ENCODE results near the gene FZD4. TPM values are rescaled to one million over a fixed set of nuclear protein-coding genes. Genes with fewer than 3 reads are reported as not detected.
A peak's percentile ranks its signal among the peaks of the same experiment; 100 is the strongest.

Gene FZD4
- total RNA-seq, 2 experiments from 2014 or later, result not detected

DNA sequence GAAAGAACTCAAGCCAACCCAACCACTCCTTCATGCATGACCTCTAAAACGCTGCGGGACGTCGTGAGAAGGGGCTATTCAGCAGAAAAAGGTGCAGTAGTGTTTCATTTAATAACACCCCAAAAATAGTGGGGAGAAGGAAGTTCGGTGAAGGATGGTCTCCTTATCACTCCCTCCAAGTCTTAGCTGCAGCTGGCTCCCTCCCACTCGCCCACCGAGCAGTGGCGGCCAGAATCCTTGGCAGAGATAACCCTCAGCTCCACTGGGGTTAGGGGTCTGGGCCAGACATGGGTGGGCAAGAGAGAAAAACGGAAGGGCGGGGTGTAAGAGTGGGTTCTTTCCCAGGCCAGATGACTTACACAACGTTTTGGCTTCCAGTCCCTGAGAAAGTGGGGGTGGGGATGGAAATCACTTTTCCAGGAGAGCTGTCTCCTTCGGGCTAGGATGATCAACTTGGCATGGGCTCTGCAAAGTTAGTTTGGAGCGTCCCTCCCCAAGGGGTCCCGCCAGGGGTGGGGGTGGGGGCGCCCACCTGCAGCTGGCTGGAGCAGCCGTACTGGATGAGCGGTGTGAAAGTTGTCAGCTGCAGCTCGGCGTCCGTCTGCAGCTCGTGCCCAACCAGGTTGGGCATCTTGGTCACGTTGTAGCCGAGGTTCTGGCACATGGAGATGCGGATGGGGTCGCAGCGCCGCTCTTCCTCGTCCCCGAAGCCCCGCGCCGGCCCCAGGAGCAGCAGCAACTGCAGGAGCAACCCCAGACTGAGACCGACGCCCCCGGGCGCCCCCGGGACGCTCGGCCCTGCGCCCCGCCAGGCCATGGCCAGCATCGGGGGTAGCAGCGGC lies 705 bp downstream of the FZD4 start:
- Histone ChIP-seq H3K36me3 (ENCODE audit: insufficient read depth, low read length) (no peaks in the 10 kb centered on the region), H3K27ac (ENCODE audit: low read depth in 1 of 2, low read length in 2 of 2) (no peak overlapping the region), H3K4me3 (ENCODE audit: low read length) (peak overlapping the region; percentile 19), H3K4me1 (ENCODE audit: insufficient read depth, low read length) (peaks cover 16% of the 10 kb centered on the region), H3K9me3 (ENCODE audit: control insufficient read depth in 1 of 2, insufficient read depth in 1 of 2, low read length in 2 of 2) (peaks cover 0 to 4% of the 10 kb centered on the region in 2 experiments), H3K27me3 (ENCODE audit: control insufficient read depth in 1 of 2, insufficient read depth in 2 of 2, low read length in 2 of 2) (peaks cover 22 to 31% of the 10 kb centered on the region in 2 experiments)
- Mint-ChIP-seq H3K4me3 (peak overlapping the region; percentile 86), H3K36me3 (ENCODE audit: low read depth) (no peaks in the 10 kb centered on the region), H3K27me3 (peaks cover 58% of the 10 kb centered on the region), H3K27ac (no peak overlapping the region), H3K9me3 (no peaks in the 10 kb centered on the region), H3K4me1 (ENCODE audit: low read depth) (peaks cover 10% of the 10 kb centered on the region)
- ChIA-PET CTCF (no interaction called here), POLR2A (interaction anchor here (0.7 kb wide), 1 partner anchor 1027 kb away, joined by 3 read pairs; no protein-coding TSS in a partner anchor)
- ATAC-seq (ENCODE audit: poor library complexity) (no peak), DNase-seq (peak in 1 of 14 experiments; percentile 6)
- intact Hi-C loops (cut with DNase I, micrococcal nuclease), result no loop called here
- TF ChIP-seq, protein P1, sequence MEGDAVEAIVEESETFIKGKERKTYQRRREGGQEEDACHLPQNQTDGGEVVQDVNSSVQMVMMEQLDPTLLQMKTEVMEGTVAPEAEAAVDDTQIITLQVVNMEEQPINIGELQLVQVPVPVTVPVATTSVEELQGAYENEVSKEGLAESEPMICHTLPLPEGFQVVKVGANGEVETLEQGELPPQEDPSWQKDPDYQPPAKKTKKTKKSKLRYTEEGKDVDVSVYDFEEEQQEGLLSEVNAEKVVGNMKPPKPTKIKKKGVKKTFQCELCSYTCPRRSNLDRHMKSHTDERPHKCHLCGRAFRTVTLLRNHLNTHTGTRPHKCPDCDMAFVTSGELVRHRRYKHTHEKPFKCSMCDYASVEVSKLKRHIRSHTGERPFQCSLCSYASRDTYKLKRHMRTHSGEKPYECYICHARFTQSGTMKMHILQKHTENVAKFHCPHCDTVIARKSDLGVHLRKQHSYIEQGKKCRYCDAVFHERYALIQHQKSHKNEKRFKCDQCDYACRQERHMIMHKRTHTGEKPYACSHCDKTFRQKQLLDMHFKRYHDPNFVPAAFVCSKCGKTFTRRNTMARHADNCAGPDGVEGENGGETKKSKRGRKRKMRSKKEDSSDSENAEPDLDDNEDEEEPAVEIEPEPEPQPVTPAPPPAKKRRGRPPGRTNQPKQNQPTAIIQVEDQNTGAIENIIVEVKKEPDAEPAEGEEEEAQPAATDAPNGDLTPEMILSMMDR (IDR thresholded peaks at IDR 0.05), result no peak

DNA sequence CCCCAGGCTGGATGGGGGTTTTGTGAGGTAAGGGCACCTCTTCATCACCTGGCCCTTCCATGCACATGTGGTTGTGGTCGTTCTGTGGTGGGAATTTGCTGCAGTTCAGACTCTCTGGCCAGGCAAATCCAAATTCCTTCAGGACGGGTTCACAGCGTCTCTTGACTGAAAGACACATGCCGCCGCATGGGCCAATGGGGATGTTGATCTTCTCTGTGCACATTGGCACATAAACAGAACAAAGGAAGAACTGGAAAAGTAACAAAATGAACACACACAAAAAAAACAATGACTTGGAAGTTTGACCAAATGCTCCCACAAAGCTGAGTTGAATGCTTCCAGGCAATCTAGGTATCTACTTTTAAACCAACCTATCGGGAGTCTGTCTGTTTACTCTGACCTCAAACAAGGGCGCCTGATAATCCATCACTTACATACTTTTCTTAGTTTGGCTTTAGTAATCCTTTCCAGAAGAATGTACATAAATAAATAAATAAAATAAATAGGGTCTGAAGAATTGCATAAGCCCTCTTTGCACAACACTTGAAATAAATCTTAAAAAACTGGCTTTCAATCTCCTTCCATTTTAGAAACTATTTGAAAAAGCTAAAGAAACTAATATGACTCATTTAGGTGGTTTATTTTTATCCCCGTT lies 2.8 kb downstream of the FZD4 start:
- peaks cover 0 to 4% of the 10 kb centered on the region in 2 experiments for H3K9me3 ChIP-seq (ENCODE audit: control insufficient read depth in 1 of 2, insufficient read depth in 1 of 2, low read length in 2 of 2)
- peaks cover 44% of the 10 kb centered on the region for H3K27me3 Mint-ChIP-seq
- no peaks in the 10 kb centered on the region for H3K36me3 Mint-ChIP-seq (ENCODE audit: low read depth)
- CTCF ChIA-PET, result no interaction called here
- H3K27ac Mint-ChIP-seq, result no peak overlapping the region
- ATAC-seq (ENCODE audit: poor library complexity), result no peak
- TF ChIP-seq, protein P1 (IDR thresholded peaks at IDR 0.05), result no peak
- no peak for DNase-seq
- no peaks in the 10 kb centered on the region for H3K9me3 Mint-ChIP-seq
- H3K4me3 ChIP-seq (ENCODE audit: low read length), result no peak overlapping the region
- intact Hi-C loops (cut with DNase I, micrococcal nuclease), result no loop called here
- peaks cover 21 to 22% of the 10 kb centered on the region in 2 experiments for H3K27me3 ChIP-seq (ENCODE audit: control insufficient read depth in 1 of 2, insufficient read depth in 2 of 2, low read length in 2 of 2)
- H3K4me1 Mint-ChIP-seq (ENCODE audit: low read depth), result peaks cover 10% of the 10 kb centered on the region
- no peak overlapping the region for H3K27ac ChIP-seq (ENCODE audit: low read depth in 1 of 2, low read length in 2 of 2)
- H3K4me1 ChIP-seq (ENCODE audit: insufficient read depth, low read length), result peaks cover 16% of the 10 kb centered on the region
- H3K4me3 Mint-ChIP-seq, result no peak overlapping the region
- H3K36me3 ChIP-seq (ENCODE audit: insufficient read depth, low read length), result no peaks in the 10 kb centered on the region
- POLR2A ChIA-PET, result no interaction called here

GRCh38 chr11:86951706-86952105 lies 3.5 kb downstream of the FZD4 start:
- no peak overlapping the region for H3K4me3 ChIP-seq (ENCODE audit: low read length)
- TF ChIP-seq, protein P1 (IDR thresholded peaks at IDR 0.05), result no peak
- H3K9me3 Mint-ChIP-seq, result no peaks in the 10 kb centered on the region
- no peak for DNase-seq
- H3K4me3 Mint-ChIP-seq, result no peak overlapping the region
- no peak overlapping the region for H3K27ac ChIP-seq (ENCODE audit: low read depth in 1 of 2, low read length in 2 of 2)
- peaks cover 10% of the 10 kb centered on the region for H3K4me1 Mint-ChIP-seq (ENCODE audit: low read depth)
- H3K36me3 Mint-ChIP-seq (ENCODE audit: low read depth), result no peaks in the 10 kb centered on the region
- H3K9me3 ChIP-seq (ENCODE audit: control insufficient read depth in 1 of 2, insufficient read depth in 1 of 2, low read length in 2 of 2), result peaks cover 0 to 4% of the 10 kb centered on the region in 2 experiments
- H3K4me1 ChIP-seq (ENCODE audit: insufficient read depth, low read length), result peaks cover 16% of the 10 kb centered on the region
- ChIA-PET CTCF (no interaction called here), POLR2A (no interaction called here)
- no peak overlapping the region for H3K27ac Mint-ChIP-seq
- ATAC-seq (ENCODE audit: poor library complexity), result no peak
- intact Hi-C loops (cut with DNase I, micrococcal nuclease), result no loop called here
- peaks cover 14 to 22% of the 10 kb centered on the region in 2 experiments for H3K27me3 ChIP-seq (ENCODE audit: control insufficient read depth in 1 of 2, insufficient read depth in 2 of 2, low read length in 2 of 2)
- H3K36me3 ChIP-seq (ENCODE audit: insufficient read depth, low read length), result no peaks in the 10 kb centered on the region
- peaks cover 40% of the 10 kb centered on the region for H3K27me3 Mint-ChIP-seq

Measured in CD4-positive, alpha-beta T cell (primary cell).